ENCODE data around the gene COL1A1. TPM values are rescaled to one million over a fixed set of nuclear protein-coding genes. Genes with fewer than 3 reads are reported as not detected.

The COL1A1 gene
- total RNA-seq, 1 experiment from 2014 or later: 23.4 TPM

DNA sequence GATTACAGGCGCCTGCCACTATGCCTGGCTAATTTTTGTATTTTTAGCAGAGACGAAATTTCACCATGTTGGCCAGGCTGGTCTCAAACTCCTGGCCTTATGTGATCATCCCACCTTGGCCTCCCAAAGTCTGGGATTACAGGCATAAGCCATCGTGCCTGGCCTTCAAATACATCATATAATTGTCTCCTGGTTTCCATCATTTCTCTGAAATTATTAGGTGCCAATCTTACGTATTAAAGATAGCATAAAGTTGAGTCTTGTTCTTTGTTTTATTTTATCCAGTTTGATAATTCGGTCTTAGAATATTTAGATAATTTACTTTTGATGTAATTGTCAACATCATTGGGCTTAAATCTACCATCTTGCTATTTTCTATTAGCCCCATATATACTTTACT lies 40.0 kb upstream of the COL1A1 start:
- no peak overlapping the region for H3K4me3 ChIP-seq (ENCODE audit: low read depth, low read length)
- CTCF ChIA-PET: interaction anchor here (1.3 kb wide), 1 partner anchor 41 kb away, joined by 4 read pairs; no protein-coding TSS in a partner anchor
- H3K9me3 Mint-ChIP-seq (ENCODE audit: unreplicated experiment): no peaks in the 10 kb centered on the region
- POLR2A ChIA-PET: no interaction called here
- intact Hi-C loops (cut with micrococcal nuclease; ENCODE audit: unreplicated experiment): no loop called here
- no peaks in the 10 kb centered on the region for H3K27me3 Mint-ChIP-seq (ENCODE audit: insufficient read depth, unreplicated experiment)
- H3K4me1 ChIP-seq: peaks cover 7% of the 10 kb centered on the region; the same call in 1 of the 2 replicates
- no peaks in the 10 kb centered on the region for H3K36me3 ChIP-seq (ENCODE audit: control insufficient read depth, insufficient read depth, low read length)
- no peak for DNase-seq
- no TSS peak for BruUV-seq (replicated peaks)
- no peak overlapping the region for H3K4me3 Mint-ChIP-seq (ENCODE audit: unreplicated experiment)
- no peak overlapping the region for H3K27ac Mint-ChIP-seq (ENCODE audit: unreplicated experiment)
- TF ChIP-seq CTCF (IDR thresholded peaks at IDR 0.05; ENCODE audit: insufficient read depth in 1 of 2, low read depth in 1 of 2, low read length in 1 of 2, severe bottlenecking in 1 of 2, unreplicated experiment in 1 of 2): no peak
- H3K36me3 Mint-ChIP-seq (ENCODE audit: insufficient read depth, unreplicated experiment): no peaks in the 10 kb centered on the region
- H3K4me1 Mint-ChIP-seq (ENCODE audit: low read depth, unreplicated experiment): peaks cover 12% of the 10 kb centered on the region
- no peaks in the 10 kb centered on the region for H3K27me3 ChIP-seq (replicated peaks; ENCODE audit: control insufficient read depth, insufficient read depth, low read length)
- H3K9me3 ChIP-seq: peaks cover 5% of the 10 kb centered on the region

DNA sequence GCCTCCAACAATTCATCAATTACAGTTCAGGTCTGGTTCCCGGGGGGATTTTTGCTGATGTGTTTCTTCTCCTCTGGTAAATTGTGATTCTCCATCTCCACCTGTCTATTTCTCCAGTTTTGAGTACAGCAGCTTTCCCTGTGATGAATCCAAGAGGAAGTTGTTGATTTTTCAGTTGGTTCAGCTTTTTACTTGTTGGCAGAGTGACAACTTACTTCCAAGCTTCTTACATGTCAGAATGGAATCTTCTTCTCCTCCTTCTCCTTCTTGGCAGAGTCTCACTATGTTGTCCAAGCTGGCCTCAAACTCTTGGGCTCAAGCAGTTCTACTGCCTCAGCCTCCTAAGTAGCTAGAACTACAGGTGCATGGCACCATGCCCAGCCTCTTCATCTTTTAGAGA lies 39.4 kb upstream of the COL1A1 start:
- no peak for DNase-seq
- H3K9me3 ChIP-seq: peaks cover 5% of the 10 kb centered on the region
- H3K36me3 ChIP-seq (ENCODE audit: control insufficient read depth, insufficient read depth, low read length): no peaks in the 10 kb centered on the region
- H3K4me1 Mint-ChIP-seq (ENCODE audit: low read depth, unreplicated experiment): peaks cover 12% of the 10 kb centered on the region
- H3K36me3 Mint-ChIP-seq (ENCODE audit: insufficient read depth, unreplicated experiment): no peaks in the 10 kb centered on the region
- TF ChIP-seq CTCF (IDR thresholded peaks at IDR 0.05; ENCODE audit: insufficient read depth in 1 of 2, low read depth in 1 of 2, low read length in 1 of 2, severe bottlenecking in 1 of 2, unreplicated experiment in 1 of 2): no peak
- intact Hi-C loops (cut with micrococcal nuclease; ENCODE audit: unreplicated experiment): no loop called here
- no peak overlapping the region for H3K4me3 ChIP-seq (ENCODE audit: low read depth, low read length)
- H3K9me3 Mint-ChIP-seq (ENCODE audit: unreplicated experiment): no peaks in the 10 kb centered on the region
- POLR2A ChIA-PET: no interaction called here
- H3K27ac Mint-ChIP-seq (ENCODE audit: unreplicated experiment): no peak overlapping the region
- H3K27me3 Mint-ChIP-seq (ENCODE audit: insufficient read depth, unreplicated experiment): no peaks in the 10 kb centered on the region
- CTCF ChIA-PET: no interaction called here
- BruUV-seq (replicated peaks): no TSS peak
- H3K27me3 ChIP-seq (replicated peaks; ENCODE audit: control insufficient read depth, insufficient read depth, low read length): no peaks in the 10 kb centered on the region
- peaks cover 7% of the 10 kb centered on the region; the same call in 1 of the 2 replicates for H3K4me1 ChIP-seq
- H3K4me3 Mint-ChIP-seq (ENCODE audit: unreplicated experiment): no peak overlapping the region

- H3K27me3 Mint-ChIP-seq (ENCODE audit: insufficient read depth, unreplicated experiment): no peaks in the 10 kb centered on the region
- Histone ChIP-seq H3K4me1 (peaks cover 7% of the 10 kb centered on the region; the same call in 1 of the 2 replicates), H3K27me3 (replicated peaks; ENCODE audit: control insufficient read depth, insufficient read depth, low read length) (no peaks in the 10 kb centered on the region), H3K4me3 (ENCODE audit: low read depth, low read length) (no peak overlapping the region), H3K9me3 (peaks cover 10% of the 10 kb centered on the region), H3K36me3 (ENCODE audit: control insufficient read depth, insufficient read depth, low read length) (no peaks in the 10 kb centered on the region)
- no peak overlapping the region for H3K4me3 Mint-ChIP-seq (ENCODE audit: unreplicated experiment)
- peaks cover 12% of the 10 kb centered on the region for H3K4me1 Mint-ChIP-seq (ENCODE audit: low read depth, unreplicated experiment)
- DNase-seq: no peak
- no peak for TF ChIP-seq CTCF (IDR thresholded peaks at IDR 0.05; ENCODE audit: insufficient read depth in 1 of 2, low read depth in 1 of 2, low read length in 1 of 2, severe bottlenecking in 1 of 2, unreplicated experiment in 1 of 2)
- CTCF ChIA-PET: interaction anchor here (0.6 kb wide), 1 partner anchor 317 kb away, joined by 4 read pairs; no protein-coding TSS in a partner anchor
- POLR2A ChIA-PET: no interaction called here
- no peaks in the 10 kb centered on the region for H3K9me3 Mint-ChIP-seq (ENCODE audit: unreplicated experiment)
- H3K36me3 Mint-ChIP-seq (ENCODE audit: insufficient read depth, unreplicated experiment): no peaks in the 10 kb centered on the region
- intact Hi-C loops (cut with micrococcal nuclease; ENCODE audit: unreplicated experiment): no loop called here
- BruUV-seq (replicated peaks): no TSS peak
- H3K27ac Mint-ChIP-seq (ENCODE audit: unreplicated experiment): no peak overlapping the region
Measured at GRCh38 chr17:50239937-50240336, 38.5 kb upstream of the COL1A1 start.

All from Caco-2 (cell line).